AG04450 (cell line): ENCODE data around the gene PSMF1. TPM values are rescaled to one million over a fixed set of nuclear protein-coding genes. Genes with fewer than 3 reads are reported as not detected.
"Not testable (repeated sequence)": the region's sequence is repeated elsewhere in the genome, so short reads cannot be mapped to it uniquely, and the experiment has no call there.

Experiments
- CTCF ChIA-PET: fragments of 300-600, 350-600 bp; formaldehyde crosslinking; extraction: SDS; loops from one replicate; lab custom pipeline; 2022; ENCODE audit warnings: antibody characterized with exemption, inconsistent platforms; lab: Charles Lee
- POLR2A ChIA-PET: fragments of 350-600 bp; formaldehyde crosslinking; extraction: SDS; loops from one replicate; lab custom pipeline; 2021; ENCODE audit warnings: antibody characterized with exemption, inconsistent platforms; lab: Yijun Ruan, JAX
- DNase-seq: peaks from one replicate; pipeline ENCODE4 v3.0.0-alpha.2; 2011; ENCODE audit warnings: low read depth, low spot score
- H3K27ac ChIP-seq: one replicate; pipeline ENCODE4 v1.5.1; 2012; ENCODE audit warnings: low read depth, low read length, control low read depth
- H3K27me3 ChIP-seq: one replicate; pipeline ENCODE4 v1.6.0; 2012; ENCODE audit warnings: low read length; ENCODE audit not compliant: control insufficient read depth, insufficient read depth
- H3K4me3 ChIP-seq: 2 replicates; pipeline ENCODE4 v1.5.1; 2011; ENCODE audit warnings: mild to moderate bottlenecking, low read depth, low read length, control low read depth
- H3K9me3 ChIP-seq: 2 replicates; pipeline ENCODE4 v1.5.1; 2012; ENCODE audit warnings: low read length; ENCODE audit not compliant: control insufficient read depth, insufficient read depth
- polyA plus RNA-seq: library from polyadenylated mRNA; depleted of rRNA; stranded (reverse); fragments of >200 nt; gene quantifications from 2 replicates; pipeline ENCODE4 v1.2.3, GENCODE V29; 2011
- TF ChIP-seq, protein P1 (sequence below): IDR thresholded peaks from 2 replicates; pipeline ENCODE4 v1.5.1; 2011; ENCODE audit warnings: low read depth, low read length, control low read depth, inconsistent platforms

PSMF1 gene
- polyA plus RNA-seq, 1 experiment = 116 TPM

DNA sequence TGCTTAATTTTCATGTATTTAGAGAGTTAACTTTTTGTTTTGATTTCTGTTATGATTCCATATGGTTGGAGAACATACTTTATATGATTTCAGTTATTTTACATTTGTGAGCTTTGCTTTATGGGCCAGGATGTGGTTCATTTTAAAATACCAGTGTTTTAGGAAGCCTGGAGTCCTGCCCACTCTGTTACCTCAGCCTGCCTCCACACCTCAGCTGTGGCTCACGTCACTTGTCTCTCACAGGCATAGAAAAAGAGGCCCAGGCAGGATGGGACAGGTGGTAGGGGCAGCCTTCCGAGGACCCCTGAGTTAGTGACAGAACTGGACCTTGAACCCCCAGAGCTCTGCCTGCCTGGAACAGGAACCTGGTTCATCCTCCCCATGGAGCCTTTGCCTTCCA is 16.0 kb downstream of the PSMF1 start:
- DNase-seq = no peak
- ChIA-PET CTCF (interaction anchor here (1.3 kb wide), 1 partner anchor 26 kb away, joined by 5 read pairs; no protein-coding TSS in a partner anchor), POLR2A (no interaction called here)
- no peaks in the 10 kb centered on the region for H3K9me3 ChIP-seq
- TF ChIP-seq, protein P1, sequence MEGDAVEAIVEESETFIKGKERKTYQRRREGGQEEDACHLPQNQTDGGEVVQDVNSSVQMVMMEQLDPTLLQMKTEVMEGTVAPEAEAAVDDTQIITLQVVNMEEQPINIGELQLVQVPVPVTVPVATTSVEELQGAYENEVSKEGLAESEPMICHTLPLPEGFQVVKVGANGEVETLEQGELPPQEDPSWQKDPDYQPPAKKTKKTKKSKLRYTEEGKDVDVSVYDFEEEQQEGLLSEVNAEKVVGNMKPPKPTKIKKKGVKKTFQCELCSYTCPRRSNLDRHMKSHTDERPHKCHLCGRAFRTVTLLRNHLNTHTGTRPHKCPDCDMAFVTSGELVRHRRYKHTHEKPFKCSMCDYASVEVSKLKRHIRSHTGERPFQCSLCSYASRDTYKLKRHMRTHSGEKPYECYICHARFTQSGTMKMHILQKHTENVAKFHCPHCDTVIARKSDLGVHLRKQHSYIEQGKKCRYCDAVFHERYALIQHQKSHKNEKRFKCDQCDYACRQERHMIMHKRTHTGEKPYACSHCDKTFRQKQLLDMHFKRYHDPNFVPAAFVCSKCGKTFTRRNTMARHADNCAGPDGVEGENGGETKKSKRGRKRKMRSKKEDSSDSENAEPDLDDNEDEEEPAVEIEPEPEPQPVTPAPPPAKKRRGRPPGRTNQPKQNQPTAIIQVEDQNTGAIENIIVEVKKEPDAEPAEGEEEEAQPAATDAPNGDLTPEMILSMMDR = no peak
- no peak overlapping the region for H3K27ac ChIP-seq
- no peaks in the 10 kb centered on the region for H3K27me3 ChIP-seq
- no peak overlapping the region for H3K4me3 ChIP-seq

DNA sequence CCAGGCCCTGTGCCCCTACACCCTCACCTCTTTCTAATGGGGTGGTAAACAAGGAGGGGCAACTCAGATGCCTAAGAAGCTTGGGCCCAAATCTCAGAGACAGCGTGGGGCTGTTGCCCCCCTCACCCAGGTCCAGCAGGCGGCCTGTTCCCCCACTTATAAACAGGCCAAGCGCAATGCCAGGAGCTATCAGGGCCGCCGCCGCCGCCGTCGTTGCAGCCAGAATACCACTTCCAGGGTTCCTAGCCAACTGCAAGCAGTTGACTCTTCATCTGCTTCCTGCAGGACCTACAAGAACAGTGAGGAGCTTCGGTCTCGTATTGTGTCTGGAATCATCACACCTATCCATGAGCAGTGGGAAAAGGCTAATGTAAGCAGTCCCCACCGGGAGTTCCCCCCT is 16.4 kb downstream of the PSMF1 start:
- no peak overlapping the region for H3K4me3 ChIP-seq
- no peaks in the 10 kb centered on the region for H3K9me3 ChIP-seq
- no peaks in the 10 kb centered on the region for H3K27me3 ChIP-seq
- H3K27ac ChIP-seq = no peak overlapping the region
- TF ChIP-seq, protein P1 = no peak
- ChIA-PET CTCF (interaction anchor here (0.7 to 1.8 kb wide), 3 partner anchors 10 to 78 kb away, joined by 3 to 5 read pairs (median 4); no protein-coding TSS in a partner anchor), POLR2A (no interaction called here)
- no peak for DNase-seq

DNA sequence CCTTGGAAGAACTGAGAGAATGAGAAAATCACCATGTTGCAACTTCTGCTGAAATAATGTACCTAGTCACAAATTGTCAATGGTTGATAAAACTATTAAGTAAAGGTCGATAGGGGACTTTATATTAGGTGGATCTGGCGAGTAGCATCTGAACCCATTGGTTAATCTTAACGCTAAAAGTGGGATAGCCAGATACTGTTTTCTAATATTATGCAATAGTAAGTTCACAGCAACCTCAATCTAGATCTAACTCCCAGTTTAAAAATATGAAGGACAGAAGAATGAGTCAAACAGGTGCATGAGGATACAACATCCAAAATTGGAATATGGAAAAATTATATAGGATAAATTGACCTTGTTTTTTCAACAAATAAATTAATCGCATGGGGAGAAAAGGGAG is 18.8 kb downstream of the PSMF1 start:
- TF ChIP-seq, protein P1 = no peak
- POLR2A ChIA-PET = no interaction called here
- H3K27me3 ChIP-seq = no peaks in the 10 kb centered on the region

DNA sequence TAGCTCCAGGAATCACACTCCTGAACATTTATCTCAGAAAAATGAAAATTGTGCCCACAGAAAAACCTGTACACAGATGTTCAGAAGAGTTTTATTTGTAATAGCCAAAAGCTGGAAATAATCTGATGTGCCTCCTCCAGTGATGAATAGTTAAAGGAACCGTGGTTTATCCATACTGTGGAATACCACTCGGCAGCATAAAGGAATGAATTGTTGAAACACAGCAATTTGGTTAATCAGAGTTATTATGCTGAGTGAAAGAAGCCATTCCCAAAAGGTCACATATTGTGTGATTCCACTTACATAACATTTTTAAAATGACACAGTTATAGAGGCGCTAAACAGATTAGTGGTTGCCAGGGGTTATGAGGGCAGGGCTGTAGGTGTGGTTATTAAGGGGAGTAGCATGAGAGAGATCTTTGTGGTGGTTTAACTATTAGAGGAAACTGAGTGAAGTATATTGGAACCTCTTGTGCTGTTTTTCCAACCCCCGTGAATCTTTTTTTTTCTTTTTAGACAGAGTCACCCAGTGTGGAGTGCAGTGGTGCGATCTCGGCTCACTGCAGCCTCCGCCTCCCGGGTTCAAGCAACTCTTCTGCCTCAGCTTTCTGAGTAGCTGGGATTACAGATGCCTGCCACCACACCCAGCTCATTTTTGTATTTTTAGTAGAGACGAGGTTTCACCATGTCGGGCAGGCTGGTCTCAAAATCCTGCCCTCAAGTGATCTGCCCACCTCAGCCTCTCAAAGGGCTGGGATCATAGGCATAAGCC is 26.2 kb downstream of the PSMF1 start:
- no peaks in the 10 kb centered on the region for H3K9me3 ChIP-seq
- H3K27me3 ChIP-seq = no peaks in the 10 kb centered on the region
- no peak for DNase-seq
- no peak overlapping the region for H3K27ac ChIP-seq
- ChIA-PET POLR2A (no interaction called here), CTCF (interaction anchor here (0.6 to 1.3 kb wide), 2 partner anchors 9 to 327 kb away, joined by 3 to 7 read pairs; no protein-coding TSS in a partner anchor)
- H3K4me3 ChIP-seq = no peak overlapping the region
- TF ChIP-seq, protein P1 = no peak

More for the DNA sequence above, 18.8 kb downstream of the PSMF1 start:
- Histone ChIP-seq H3K27ac (no peak overlapping the region), H3K4me3 (no peak overlapping the region), H3K9me3 (no peaks in the 10 kb centered on the region)
- no peak for DNase-seq
- CTCF ChIA-PET = no interaction called here

DNA sequence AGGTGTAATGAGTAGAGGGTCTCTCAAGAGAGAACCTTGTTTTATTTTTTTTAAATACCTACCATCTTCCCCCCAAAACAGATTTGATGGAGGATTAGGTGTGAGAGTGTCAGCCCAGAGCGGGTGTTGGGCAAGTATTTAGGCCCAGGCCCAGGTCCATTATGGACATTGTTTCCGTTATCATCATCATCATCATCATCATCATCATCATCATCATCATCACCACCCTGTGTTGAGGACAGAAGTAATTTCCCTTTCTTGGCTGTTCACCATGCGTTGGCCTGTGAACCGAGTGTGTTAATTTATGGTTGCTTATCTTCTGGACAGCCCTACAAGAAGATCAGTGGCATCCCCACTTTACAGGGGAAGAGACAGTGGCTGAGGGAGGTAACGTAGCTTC is 28.6 kb downstream of the PSMF1 start:
- DNase-seq = no peak
- CTCF ChIA-PET = no interaction called here
- POLR2A ChIA-PET = no interaction called here
- Histone ChIP-seq H3K4me3 (no peak overlapping the region), H3K27ac (no peak overlapping the region), H3K27me3 (no peaks in the 10 kb centered on the region), H3K9me3 (no peaks in the 10 kb centered on the region)
- TF ChIP-seq, protein P1 = no peak

DNA sequence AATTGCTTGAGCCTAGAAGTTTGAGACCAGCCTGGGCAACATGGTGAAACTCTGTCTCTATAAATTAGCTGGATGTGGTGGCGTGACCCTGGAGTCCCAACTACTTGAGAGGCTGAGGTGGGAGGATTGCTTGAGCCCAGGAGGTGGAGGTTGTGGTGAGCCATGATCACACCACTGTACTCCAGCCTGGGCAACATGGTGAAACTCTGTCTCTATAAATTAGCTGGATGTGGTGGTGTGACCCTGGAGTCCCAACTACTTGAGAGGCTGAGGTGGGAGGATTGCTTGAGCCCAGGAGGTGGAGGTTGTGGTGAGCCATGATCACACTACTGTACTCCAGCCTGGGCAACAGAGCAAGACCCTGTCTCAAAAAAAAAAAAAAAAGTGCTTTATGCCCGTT is 31.4 kb downstream of the PSMF1 start:
- H3K27ac ChIP-seq, H3K4me3 ChIP-seq, H3K9me3 ChIP-seq, H3K27me3 ChIP-seq, DNase-seq: not testable (repeated sequence)
- CTCF ChIA-PET = interaction anchor here (0.7 kb wide), 1 partner anchor 75 kb away, joined by 4 read pairs; no protein-coding TSS in a partner anchor
- POLR2A ChIA-PET = interaction anchor here (0.7 kb wide), 2 partner anchors 498 to 1321 kb away, joined by 5 to 7 read pairs; partner anchors contain the start of gene SNRPB
